Midbrain (tissue), 1 donor: ENCODE results near the gene GARRE1.
"Not testable (repeated sequence)": the region's sequence is repeated elsewhere in the genome, so short reads cannot be mapped to it uniquely, and the experiment has no call there.

Source experiments
- DNase-seq: peaks from one replicate; lab custom pipeline; 2025; lab: John Stamatoyannopoulos, UW

Gene GARRE1

GRCh38 chr19:34259367-34260095 lies 5.2 kb downstream of the GARRE1 start:
- no peak for DNase-seq

GRCh38 chr19:34260771-34261173 lies 6.4 kb downstream of the GARRE1 start:
- no peak for DNase-seq

GRCh38 chr19:34261334-34262109 lies 7.2 kb downstream of the GARRE1 start:
- no peak for DNase-seq

- no peak for DNase-seq
These were observed 9.4 kb downstream of the GARRE1 start for GRCh38 chr19:34263745-34264237.

DNA sequence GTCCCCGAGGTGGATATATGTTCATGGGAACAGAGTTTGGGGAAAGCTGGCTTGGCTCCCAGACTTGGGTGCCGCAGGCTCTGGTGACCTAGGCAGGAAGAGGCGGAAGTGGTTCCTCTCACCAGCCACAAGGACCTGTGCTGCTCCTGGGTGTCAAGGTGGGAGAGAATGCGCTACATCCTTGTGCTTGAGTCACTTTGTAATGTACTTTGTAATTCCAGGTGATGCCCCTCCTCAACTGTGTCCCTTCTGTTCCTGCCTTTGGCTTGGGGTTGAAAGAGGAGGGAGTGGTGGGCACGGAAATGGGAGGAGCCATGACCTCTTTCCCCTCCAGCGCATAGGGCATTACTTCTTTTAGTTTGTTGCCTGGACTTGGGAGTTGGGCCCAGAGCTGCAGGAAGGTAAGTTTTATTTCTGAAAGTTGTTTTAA lies 10.9 kb downstream of the GARRE1 start:
- no peak for DNase-seq

DNA sequence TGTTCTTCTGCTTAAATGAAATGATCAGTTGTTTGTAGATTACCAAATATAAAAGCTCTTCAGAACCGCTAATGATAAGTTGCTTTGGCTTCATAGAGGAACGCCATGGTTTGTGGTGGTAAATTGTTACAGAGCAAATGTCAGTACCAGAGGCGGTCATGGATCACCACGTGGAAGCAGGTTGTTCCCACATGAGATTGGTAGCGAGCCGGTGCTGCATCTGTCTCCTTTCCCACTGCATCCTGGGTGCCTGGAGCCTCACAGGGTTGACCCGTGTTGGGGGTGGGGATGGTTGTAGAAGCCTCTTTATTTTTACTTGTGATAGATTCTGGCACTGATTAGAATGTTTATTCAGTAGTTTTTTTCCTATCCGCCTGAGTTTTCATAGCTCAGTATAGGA lies 14.7 kb downstream of the GARRE1 start:
- DNase-seq = no peak

DNA sequence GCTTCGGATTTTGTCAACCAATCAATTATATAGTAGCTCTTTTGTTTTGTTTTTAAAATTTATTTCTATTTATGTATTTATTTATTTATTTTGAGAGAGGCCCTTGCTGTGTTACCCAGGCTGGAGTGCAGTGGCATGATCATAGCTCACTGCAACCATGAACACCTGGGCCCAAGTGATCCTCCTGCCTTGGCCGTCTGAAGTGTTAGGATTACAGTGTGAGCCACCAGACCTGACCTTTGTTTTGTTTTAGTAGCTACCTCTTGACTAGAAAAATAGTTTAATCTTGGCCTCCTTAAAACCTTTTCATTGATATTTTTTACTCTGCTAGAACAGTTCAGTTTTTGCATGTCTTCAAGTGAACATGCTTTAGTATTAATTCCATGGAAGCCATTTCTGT lies 15.1 kb downstream of the GARRE1 start:
- no peak for DNase-seq

- DNase-seq = peak; percentile 23
These were observed 15.7 kb downstream of the GARRE1 start for GRCh38 chr19:34269968-34270621.

DNA sequence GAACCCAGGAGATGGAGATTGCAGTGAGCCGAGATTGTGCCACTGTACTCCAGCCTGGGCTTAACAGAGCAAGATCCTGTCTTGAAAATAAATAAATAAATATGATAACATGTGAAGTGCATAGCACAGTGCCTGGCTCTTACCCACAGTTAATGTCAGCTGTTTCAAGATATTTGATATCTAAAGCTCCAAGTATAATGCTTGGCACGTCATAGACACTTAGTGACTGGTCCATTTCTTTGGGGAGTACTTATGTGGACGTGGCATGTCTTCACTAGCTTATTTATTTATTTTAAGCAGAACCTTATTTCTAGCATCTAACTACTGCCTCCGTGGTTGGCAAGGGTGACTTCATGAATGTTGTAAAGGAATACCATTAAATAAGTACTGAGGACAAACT lies 18.8 kb downstream of the GARRE1 start:
- DNase-seq = no peak

- DNase-seq = no peak
These were observed 20.0 kb downstream of the GARRE1 start for GRCh38 chr19:34274284-34274826.

DNA sequence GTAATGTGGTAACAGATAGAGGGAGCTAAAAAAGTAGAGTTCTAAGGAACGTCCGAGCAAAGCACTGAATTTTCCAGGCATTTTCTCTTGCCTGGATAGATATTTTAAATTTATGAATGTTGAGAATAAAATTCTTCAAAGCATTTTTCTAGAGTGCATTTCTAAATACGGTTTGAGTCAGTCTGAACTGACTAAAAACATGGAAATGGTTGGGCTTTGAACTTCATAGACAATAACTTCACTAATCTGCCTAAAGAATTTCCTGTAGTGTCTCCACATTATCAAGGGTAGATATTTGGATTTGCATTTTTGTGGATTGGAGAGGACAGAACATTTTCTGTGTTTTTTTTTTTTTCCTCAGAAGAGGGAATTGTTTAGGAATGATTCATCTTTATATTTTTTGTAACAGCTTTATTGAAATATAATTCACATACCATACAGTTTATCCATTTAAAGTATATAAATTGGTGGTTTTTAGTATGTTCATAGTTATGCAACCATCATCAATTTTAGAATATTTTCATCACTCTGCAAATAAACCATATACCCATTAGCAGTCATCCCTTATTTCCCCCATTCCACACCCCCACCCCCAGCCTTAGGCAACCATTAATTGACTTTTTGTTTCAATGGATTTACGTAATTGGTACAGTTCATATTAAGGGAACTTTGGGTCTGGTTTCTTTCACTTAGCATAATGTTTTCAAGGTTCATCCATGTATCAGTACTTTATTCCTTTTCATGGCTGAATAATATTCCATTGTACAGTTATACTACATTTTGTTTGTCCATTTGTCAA lies 20.7 kb downstream of the GARRE1 start:
- no peak for DNase-seq

GRCh38 chr19:34275705-34276104 lies 21.4 kb downstream of the GARRE1 start:
- DNase-seq = no peak

DNA sequence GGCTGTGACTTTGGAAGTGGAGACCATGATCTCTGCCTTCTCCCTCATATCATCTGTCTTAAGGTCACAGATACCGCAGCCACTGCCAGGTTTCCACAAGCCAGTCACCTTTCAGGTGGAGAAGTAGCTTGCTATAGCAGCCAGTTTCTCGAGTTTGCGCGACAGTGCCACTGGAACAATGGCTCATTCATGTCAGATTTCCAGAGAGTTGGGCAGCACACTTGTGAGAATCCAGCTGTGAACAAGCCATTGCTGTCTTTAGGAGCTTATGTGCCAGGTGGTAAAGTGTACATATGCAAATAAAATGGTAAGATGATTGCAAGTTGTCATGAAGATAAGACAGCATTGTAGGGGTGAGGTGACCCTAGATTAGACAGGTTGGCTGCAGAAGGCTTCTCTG lies 22.3 kb downstream of the GARRE1 start:
- peak; percentile 63 for DNase-seq

DNA sequence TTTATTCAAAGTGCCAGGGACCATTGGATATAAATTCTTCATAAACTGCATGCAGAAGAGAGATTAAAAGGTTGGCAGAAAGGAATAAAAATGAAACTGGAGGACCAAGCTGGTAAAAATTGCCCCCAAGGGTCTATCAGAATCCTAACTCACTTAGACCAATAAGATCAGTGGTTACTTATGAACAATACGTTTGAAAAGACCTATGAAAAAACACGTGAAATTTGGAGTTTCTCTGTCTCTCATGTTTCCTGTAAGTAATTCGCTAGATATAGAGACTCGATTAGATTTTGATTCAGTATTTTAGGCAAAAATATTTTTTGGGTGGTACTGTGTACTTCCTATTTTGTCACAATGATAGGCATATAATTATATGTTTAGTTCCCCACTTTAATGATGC lies 22.9 kb downstream of the GARRE1 start:
- DNase-seq = no peak

- no peak for DNase-seq
These were observed 24.4 kb downstream of the GARRE1 start for GRCh38 chr19:34278783-34279182.

- DNase-seq = not testable (repeated sequence)
These were observed 27.1 kb downstream of the GARRE1 start for GRCh38 chr19:34281444-34281843.

DNA sequence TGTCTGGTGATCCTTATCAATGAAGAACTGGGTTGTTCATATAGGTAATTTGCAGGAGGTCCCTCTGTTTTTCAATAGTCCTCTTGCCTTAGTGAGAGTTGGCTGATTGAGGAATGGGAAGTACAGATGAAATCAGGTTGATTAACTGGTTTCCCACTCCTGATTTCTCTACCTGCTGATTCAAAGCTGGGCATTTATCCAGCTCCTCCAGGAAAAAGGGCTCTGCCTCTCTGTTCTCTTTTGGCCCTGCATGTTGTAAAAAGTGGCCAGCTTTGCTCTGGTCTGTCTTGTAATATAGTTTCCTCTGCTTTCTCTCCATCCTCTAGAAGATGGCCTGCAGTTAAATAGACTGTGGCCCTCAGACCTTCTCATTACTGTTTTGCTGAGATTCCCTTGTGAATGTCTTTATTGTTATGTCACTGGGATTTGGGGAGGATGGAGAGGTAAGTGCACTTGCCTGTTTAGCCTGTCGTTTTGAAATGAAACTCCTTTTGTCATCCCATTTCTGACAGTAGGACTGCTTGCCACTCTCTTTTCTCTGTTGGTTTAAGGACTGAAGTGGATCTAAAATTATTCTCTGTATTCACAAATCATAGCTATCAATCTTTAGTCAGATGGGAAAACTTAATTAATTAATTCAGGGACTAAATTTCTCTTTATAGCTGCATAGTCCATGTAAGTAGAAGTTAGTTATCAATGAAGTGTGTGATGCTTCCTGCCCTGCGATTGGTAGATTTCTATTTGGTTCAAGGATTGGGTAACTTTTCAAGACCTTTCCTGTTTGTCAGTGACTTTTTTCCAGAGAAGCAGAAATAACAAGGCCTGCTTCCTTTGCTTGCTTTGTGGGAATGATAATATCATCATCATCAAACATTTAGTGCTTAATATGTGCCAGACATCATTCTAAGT lies 28.5 kb downstream of the GARRE1 start:
- DNase-seq = no peak

GRCh38 chr19:34284505-34284904 lies 30.2 kb downstream of the GARRE1 start:
- no peak for DNase-seq

DNA sequence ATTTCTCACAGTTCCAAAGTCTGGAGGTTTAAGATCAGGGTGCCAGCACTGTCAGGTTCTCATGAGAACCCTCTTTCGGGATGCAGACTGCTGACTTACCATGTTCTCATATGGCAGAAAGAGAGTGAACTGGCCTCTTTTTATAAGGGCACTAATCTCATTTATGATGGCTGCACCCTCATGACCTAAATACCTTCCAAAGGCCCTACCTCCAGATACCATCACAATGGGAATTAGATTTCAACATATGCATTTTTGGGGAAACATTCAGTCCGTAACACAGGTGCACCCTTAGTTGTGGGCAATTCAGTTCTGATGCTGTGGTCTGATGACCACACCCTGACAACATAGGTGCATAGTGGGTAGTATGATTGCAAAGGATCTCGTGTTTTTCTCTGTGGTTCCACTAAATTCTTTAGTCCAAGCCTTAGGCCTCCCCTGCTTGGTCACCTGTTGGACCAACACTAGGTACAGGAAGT lies 33.3 kb downstream of the GARRE1 start:
- no peak for DNase-seq

DNA sequence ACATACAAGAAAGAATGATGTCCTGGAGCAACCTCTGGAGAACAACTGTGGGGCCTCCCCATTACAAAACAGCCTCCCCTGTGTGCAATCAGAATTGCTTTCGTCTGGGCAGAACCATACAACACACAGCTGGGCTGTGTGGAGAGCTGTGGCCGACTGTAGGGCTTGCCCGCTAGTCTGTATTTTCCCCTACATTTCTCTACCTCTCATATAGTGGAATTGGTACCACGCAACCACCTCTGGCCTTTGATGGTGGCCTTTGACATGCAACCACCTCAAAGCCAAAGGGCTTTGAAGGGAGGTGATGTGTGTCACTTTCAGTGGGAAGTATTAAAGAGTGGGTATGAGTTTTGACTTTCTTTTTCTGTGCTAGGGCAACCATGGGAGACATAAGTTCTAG lies 34.0 kb downstream of the GARRE1 start:
- no peak for DNase-seq
